Fibroblast of lung (primary cell): Measurements from ENCODE around the gene GNAI1. TPM values are rescaled to one million over a fixed set of nuclear protein-coding genes. Genes with fewer than 3 reads are reported as not detected.

Source experiments
- DNase-seq, 2 donors: peaks; one replicate each; pipeline versions ENCODE4 v3.0.0 to v3.0.0-alpha.2; 2010; ENCODE audit warnings: low read depth in 2 of 2
- H2AFZ ChIP-seq: 2 replicates; pipeline ENCODE4 v1.5.1; 2012; ENCODE audit warnings: low read length, control low read depth, inconsistent platforms
- H3K27ac ChIP-seq: 2 replicates; pipeline ENCODE4 v1.5.1; 2011; ENCODE audit warnings: low read length, control low read depth; ENCODE audit not compliant: insufficient read depth
- H3K27me3 ChIP-seq: 2 replicates; pipeline ENCODE4 v1.5.1; 2011; ENCODE audit warnings: mild to moderate bottlenecking, low read length; ENCODE audit not compliant: control insufficient read depth, insufficient read depth
- H3K36me3 ChIP-seq: 2 replicates; pipeline ENCODE4 v1.5.1; 2011; ENCODE audit warnings: low read length; ENCODE audit not compliant: control insufficient read depth, insufficient read depth
- H3K4me1 ChIP-seq: 2 replicates; pipeline ENCODE4 v1.5.1; 2011; ENCODE audit warnings: low read length; ENCODE audit not compliant: control insufficient read depth, insufficient read depth; ENCODE audit errors: extremely low read depth
- H3K4me2 ChIP-seq: 2 replicates; pipeline ENCODE4 v1.5.1; 2011; ENCODE audit warnings: low read length, control low read depth; ENCODE audit not compliant: insufficient read depth; ENCODE audit errors: extremely low read depth
- H3K4me3 ChIP-seq, 4 experiments: fragments of 200-600 bp in 1 of 4; sonication (generic) in 1 of 4; replicated peaks in 1 of 4; 2 replicates each; pipeline ENCODE4 v1.5.1; 2011 to 2016; ENCODE audit warnings: low read length in 4 of 4, low read depth in 3 of 4, mild to moderate bottlenecking in 3 of 4, control low read depth in 2 of 4, inconsistent platforms in 1 of 4, mixed read lengths in 1 of 4; ENCODE audit not compliant: insufficient read depth in 1 of 4; ENCODE audit errors: control extremely low read depth in 1 of 4
- H3K79me2 ChIP-seq: 2 replicates; pipeline ENCODE4 v1.5.1; 2012; ENCODE audit warnings: mild to moderate bottlenecking, low read length, inconsistent platforms; ENCODE audit not compliant: control insufficient read depth, insufficient read depth
- H3K9ac ChIP-seq: 2 replicates; pipeline ENCODE4 v1.5.1; 2011; ENCODE audit warnings: mild to moderate bottlenecking, low read length, control low read depth; ENCODE audit not compliant: insufficient read depth
- H3K9me3 ChIP-seq: 2 replicates; pipeline ENCODE4 v1.5.1; 2012; ENCODE audit warnings: low read depth, low read length; ENCODE audit not compliant: control insufficient read depth, insufficient read depth
- H4K20me1 ChIP-seq: 2 replicates; pipeline ENCODE4 v1.5.1; 2011; ENCODE audit warnings: low read length; ENCODE audit not compliant: control insufficient read depth, insufficient read depth; ENCODE audit errors: extremely low read depth
- EZH2 ChIP-seq: IDR thresholded peaks from 2 replicates; pipeline ENCODE4 v1.5.1; 2012; ENCODE audit warnings: low read length, control low read depth, mild to moderate bottlenecking; ENCODE audit errors: missing control alignments
- polyA plus RNA-seq, 2 donors: library from polyadenylated mRNA; depleted of rRNA in 1 of 2; stranded (reverse) in 1 of 2; unstranded in 1 of 2; fragments of >200 nt; gene quantifications; 2 replicates each; pipeline ENCODE4 v1.2.1, GENCODE V29; 2011 to 2012; ENCODE audit warnings: missing spikeins in 1 of 2
- total RNA-seq: library from RNA; depleted of rRNA; stranded (reverse); fragments of >200 nt; gene quantifications from 2 replicates; pipeline ENCODE4 v1.2.1, GENCODE V29; 2014
- TF ChIP-seq, protein P1 (sequence below), 2 donors: IDR thresholded peaks in 1 of 2; conservative IDR thresholded peaks in 1 of 2; 1 replicate in 1 of 2; 2 replicates in 1 of 2; pipeline ENCODE4 v1.5.1; 2011 to 2012; ENCODE audit warnings: low read length in 2 of 2, control low read depth in 1 of 2, inconsistent platforms in 1 of 2, low read depth in 1 of 2, mild to moderate bottlenecking in 1 of 2

Gene GNAI1
- total and polyA plus RNA-seq, 2 donors (not counting 1 experiment from before 2014, with no cell fraction given), result 68.9 to 81.8 TPM

DNA sequence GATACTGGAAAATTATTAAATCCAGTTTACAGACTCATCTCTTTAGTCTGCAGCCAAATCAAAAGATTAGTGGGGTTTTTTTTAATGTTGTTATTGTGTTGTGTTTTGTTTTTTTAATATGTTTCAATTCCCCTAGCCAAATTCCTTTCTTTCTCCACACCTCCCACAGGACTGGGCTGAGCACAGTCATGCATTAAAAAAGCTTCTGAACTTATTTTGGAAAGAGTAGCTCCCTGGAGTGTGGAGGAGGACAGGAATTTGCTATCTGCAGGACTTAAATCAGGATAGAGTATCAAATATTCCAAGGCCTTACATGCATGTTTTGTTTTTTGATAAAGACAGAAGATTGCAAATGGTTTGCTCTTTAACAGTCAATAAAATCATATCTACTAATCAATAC is 90.7 kb downstream of the GNAI1 start:
- Histone ChIP-seq H3K36me3 (no peaks in the 10 kb centered on the region), H3K79me2 (no peaks in the 10 kb centered on the region), H3K9ac (no peak overlapping the region), H4K20me1 (no peaks in the 10 kb centered on the region), H3K27me3 (no peaks in the 10 kb centered on the region), H3K9me3 (no peaks in the 10 kb centered on the region), H3K27ac (no peak overlapping the region), H3K4me2 (no peak overlapping the region), H3K4me1 (no peaks in the 10 kb centered on the region), H2AFZ (no peak overlapping the region), H3K4me3 (no peak overlapping the region)
- peak in 1 of 2 donors; percentile 56 for DNase-seq
- TF ChIP-seq, protein P1, sequence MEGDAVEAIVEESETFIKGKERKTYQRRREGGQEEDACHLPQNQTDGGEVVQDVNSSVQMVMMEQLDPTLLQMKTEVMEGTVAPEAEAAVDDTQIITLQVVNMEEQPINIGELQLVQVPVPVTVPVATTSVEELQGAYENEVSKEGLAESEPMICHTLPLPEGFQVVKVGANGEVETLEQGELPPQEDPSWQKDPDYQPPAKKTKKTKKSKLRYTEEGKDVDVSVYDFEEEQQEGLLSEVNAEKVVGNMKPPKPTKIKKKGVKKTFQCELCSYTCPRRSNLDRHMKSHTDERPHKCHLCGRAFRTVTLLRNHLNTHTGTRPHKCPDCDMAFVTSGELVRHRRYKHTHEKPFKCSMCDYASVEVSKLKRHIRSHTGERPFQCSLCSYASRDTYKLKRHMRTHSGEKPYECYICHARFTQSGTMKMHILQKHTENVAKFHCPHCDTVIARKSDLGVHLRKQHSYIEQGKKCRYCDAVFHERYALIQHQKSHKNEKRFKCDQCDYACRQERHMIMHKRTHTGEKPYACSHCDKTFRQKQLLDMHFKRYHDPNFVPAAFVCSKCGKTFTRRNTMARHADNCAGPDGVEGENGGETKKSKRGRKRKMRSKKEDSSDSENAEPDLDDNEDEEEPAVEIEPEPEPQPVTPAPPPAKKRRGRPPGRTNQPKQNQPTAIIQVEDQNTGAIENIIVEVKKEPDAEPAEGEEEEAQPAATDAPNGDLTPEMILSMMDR (conservative IDR thresholded peaks at IDR 0.05 in 1 of 2, IDR thresholded peaks at IDR 0.05 in 1 of 2; ENCODE audit: low read depth in 1 of 2, low read length in 2 of 2), result no peak
- TF ChIP-seq EZH2, result no peak

GRCh38 chr7:80226629-80227028 is 92.0 kb downstream of the GNAI1 start:
- Histone ChIP-seq H3K4me2 (no peak overlapping the region), H3K27me3 (no peaks in the 10 kb centered on the region), H3K9me3 (no peaks in the 10 kb centered on the region), H3K27ac (no peak overlapping the region), H3K4me3 (no peak overlapping the region), H3K79me2 (no peaks in the 10 kb centered on the region), H3K9ac (no peak overlapping the region), H3K36me3 (no peaks in the 10 kb centered on the region), H3K4me1 (no peaks in the 10 kb centered on the region), H4K20me1 (no peaks in the 10 kb centered on the region), H2AFZ (no peak overlapping the region)
- TF ChIP-seq, protein P1 (conservative IDR thresholded peaks at IDR 0.05 in 1 of 2, IDR thresholded peaks at IDR 0.05 in 1 of 2; ENCODE audit: low read depth in 1 of 2, low read length in 2 of 2), result no peak
- no peak for TF ChIP-seq EZH2
- DNase-seq, result no peak

- no peaks in the 10 kb centered on the region for H3K9me3 ChIP-seq
- H3K79me2 ChIP-seq, result no peaks in the 10 kb centered on the region
- no peaks in the 10 kb centered on the region for H4K20me1 ChIP-seq
- H3K27ac ChIP-seq, result no peak overlapping the region
- TF ChIP-seq EZH2, result no peak
- H3K36me3 ChIP-seq, result no peaks in the 10 kb centered on the region
- DNase-seq, result peak in 1 of 2 donors; percentile 32
- H3K4me2 ChIP-seq, result no peak overlapping the region
- no peak overlapping the region for H3K9ac ChIP-seq
- H3K4me1 ChIP-seq, result peaks cover 3% of the 10 kb centered on the region
- H3K4me3 ChIP-seq, result no peak overlapping the region
- no peaks in the 10 kb centered on the region for H3K27me3 ChIP-seq
- H2AFZ ChIP-seq, result no peak overlapping the region
Measured at GRCh38 chr7:80230327-80230726, 95.7 kb downstream of the GNAI1 start.
